ENCODE data around the gene TNFRSF12A. TPM values are rescaled to one million over a fixed set of nuclear protein-coding genes. Genes with fewer than 3 reads are reported as not detected.

Gene TNFRSF12A
- total and polyA plus RNA-seq, 10 of the 15 experiments (the other 5 are each of a cell fraction or from before 2014, with no cell fraction given), result 0.35 to 1.7 (median 1.2) TPM; not detected in 2

DNA sequence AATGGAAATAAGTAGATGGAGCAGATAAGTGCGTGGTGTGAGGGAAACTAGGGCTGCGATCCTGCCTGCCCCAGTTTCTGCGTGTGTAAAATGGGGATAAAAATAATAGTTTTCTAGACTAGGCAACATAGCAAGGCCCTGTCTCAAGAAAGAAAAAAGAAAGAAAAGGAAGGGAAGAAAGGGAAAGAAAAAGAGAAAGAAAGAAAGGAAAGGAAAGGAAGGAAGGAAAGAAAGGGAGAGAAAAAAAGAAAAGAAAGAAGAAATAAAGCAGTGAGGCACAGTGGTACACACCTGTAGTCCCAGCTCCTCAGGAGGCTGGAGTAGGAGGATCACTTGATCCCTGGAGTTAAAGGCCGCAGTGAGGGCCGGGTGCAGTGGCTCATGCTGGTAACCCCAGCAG lies 37.8 kb upstream of the TNFRSF12A start:
- DNase-seq (ENCODE audit: low read depth, low spot score), result no peak
- no peak overlapping the region for H2AFZ ChIP-seq (ENCODE audit: control insufficient read depth, low read depth, low read length)
- intact Hi-C loops (cut with micrococcal nuclease; ENCODE audit: unreplicated experiment), result loop anchor here (5.0 kb wide), 2 partner anchors 55 to 75 kb away; no protein-coding TSS in a partner anchor
- POLR2A ChIA-PET, result interaction anchor here (0.6 to 0.7 kb wide), 2 partner anchors 25 to 69 kb away, joined by 3 to 6 read pairs; no protein-coding TSS in a partner anchor
- in situ Hi-C loops (cut with MboI), result no loop called here
- H3K4me1 ChIP-seq (ENCODE audit: control insufficient read depth, insufficient read depth, low read length), result peaks cover 7% of the 10 kb centered on the region
- no peaks in the 10 kb centered on the region for H3K27me3 ChIP-seq (replicated peaks in 1 of 2; ENCODE audit: control insufficient read depth in 2 of 2, insufficient read depth in 2 of 2, low read length in 1 of 2)
- SMC1A ChIA-PET (ENCODE audit: uncharacterized antibody, unreplicated experiment), result interaction anchor here (1.0 to 1.5 kb wide), 2 partner anchors 36 to 46 kb away, joined by 3 to 5 read pairs; no protein-coding TSS in a partner anchor
- 74% methylated on average over 5 of the region's 5 CpGs for WGBS (ENCODE audit: insufficient coverage, insufficient replicate concordance, low lambda C conversion rate, missing lambda C conversion rate)
- RAD21 ChIA-PET (ENCODE audit: unreplicated experiment), result interaction anchor here (0.6 to 1.2 kb wide), 5 partner anchors 22 to 76 kb away, joined by 3 to 4 read pairs (median 3); partner anchors contain the start of gene TNFRSF12A
- no peak overlapping the region for H3K4me3 ChIP-seq
- CTCF ChIA-PET, result interaction anchor here (1.0 to 2.3 kb wide), 16 partner anchors 10 to 192 kb away, joined by 3 to 13 read pairs (median 5); partner anchors contain the start of genes FLYWCH2, KREMEN2 and PAQR4
- BruUV-seq (replicated peaks), result no TSS peak
- peaks cover 0 to 1% of the 10 kb centered on the region in 2 experiments; a peak in 1 of 4 replicates for H3K36me3 ChIP-seq (ENCODE audit: control insufficient read depth in 2 of 2, insufficient read depth in 2 of 2, low read length in 1 of 2)
- no peak overlapping the region for H3K27ac ChIP-seq (ENCODE audit: control insufficient read depth, insufficient read depth)
- FAIRE-seq, result no peak
- H3K9me3 ChIP-seq (replicated peaks; ENCODE audit: control insufficient read depth, insufficient read depth, low read length), result no peaks in the 10 kb centered on the region
- H3K9ac ChIP-seq (ENCODE audit: control insufficient read depth, insufficient read depth, low read length), result no peak overlapping the region
- peaks cover 11% of the 10 kb centered on the region for H3K79me2 ChIP-seq (ENCODE audit: control insufficient read depth, insufficient read depth, low read length)
- no peaks in the 10 kb centered on the region for H4K20me1 ChIP-seq (ENCODE audit: control insufficient read depth, insufficient read depth)
- no peak overlapping the region for H3K4me2 ChIP-seq (ENCODE audit: control insufficient read depth, insufficient read depth)
- ATAC-seq, result no peak
- TF ChIP-seq, protein P1, sequence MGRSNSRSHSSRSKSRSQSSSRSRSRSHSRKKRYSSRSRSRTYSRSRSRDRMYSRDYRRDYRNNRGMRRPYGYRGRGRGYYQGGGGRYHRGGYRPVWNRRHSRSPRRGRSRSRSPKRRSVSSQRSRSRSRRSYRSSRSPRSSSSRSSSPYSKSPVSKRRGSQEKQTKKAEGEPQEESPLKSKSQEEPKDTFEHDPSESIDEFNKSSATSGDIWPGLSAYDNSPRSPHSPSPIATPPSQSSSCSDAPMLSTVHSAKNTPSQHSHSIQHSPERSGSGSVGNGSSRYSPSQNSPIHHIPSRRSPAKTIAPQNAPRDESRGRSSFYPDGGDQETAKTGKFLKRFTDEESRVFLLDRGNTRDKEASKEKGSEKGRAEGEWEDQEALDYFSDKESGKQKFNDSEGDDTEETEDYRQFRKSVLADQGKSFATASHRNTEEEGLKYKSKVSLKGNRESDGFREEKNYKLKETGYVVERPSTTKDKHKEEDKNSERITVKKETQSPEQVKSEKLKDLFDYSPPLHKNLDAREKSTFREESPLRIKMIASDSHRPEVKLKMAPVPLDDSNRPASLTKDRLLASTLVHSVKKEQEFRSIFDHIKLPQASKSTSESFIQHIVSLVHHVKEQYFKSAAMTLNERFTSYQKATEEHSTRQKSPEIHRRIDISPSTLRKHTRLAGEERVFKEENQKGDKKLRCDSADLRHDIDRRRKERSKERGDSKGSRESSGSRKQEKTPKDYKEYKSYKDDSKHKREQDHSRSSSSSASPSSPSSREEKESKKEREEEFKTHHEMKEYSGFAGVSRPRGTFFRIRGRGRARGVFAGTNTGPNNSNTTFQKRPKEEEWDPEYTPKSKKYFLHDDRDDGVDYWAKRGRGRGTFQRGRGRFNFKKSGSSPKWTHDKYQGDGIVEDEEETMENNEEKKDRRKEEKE (IDR thresholded peaks at IDR 0.05), result no peak
- TF ChIP-seq SUPT20H (IDR thresholded peaks at IDR 0.05; ENCODE audit: borderline replicate concordance, control insufficient read depth, low read depth, low read length) (no peak), SP1 (IDR thresholded peaks at IDR 0.05; ENCODE audit: low read depth, low read length) (no peak), SPI1 (IDR thresholded peaks at IDR 0.05; ENCODE audit: borderline replicate concordance, insufficient read depth, low read depth, low read length) (no peak), CBX5 (IDR thresholded peaks at IDR 0.05; ENCODE audit: low read depth) (no peak), POU2F2 (IDR thresholded peaks at IDR 0.05; ENCODE audit: borderline replicate concordance, low read depth, low read length) (no peak), RFX5 (IDR thresholded peaks at IDR 0.05; ENCODE audit: low read depth, low read length) (no peak), SMAD5 (IDR thresholded peaks at IDR 0.05; ENCODE audit: low read depth) (no peak), NFIC (IDR thresholded peaks at IDR 0.05; ENCODE audit: low read depth, low read length) (no peak), ZNF274 (IDR thresholded peaks at IDR 0.05; ENCODE audit: insufficient read depth, insufficient read length) (no peak), STAT3 (IDR thresholded peaks at IDR 0.05; ENCODE audit: low read depth, low read length) (no peak)
- TF ChIP-seq, protein P2, sequence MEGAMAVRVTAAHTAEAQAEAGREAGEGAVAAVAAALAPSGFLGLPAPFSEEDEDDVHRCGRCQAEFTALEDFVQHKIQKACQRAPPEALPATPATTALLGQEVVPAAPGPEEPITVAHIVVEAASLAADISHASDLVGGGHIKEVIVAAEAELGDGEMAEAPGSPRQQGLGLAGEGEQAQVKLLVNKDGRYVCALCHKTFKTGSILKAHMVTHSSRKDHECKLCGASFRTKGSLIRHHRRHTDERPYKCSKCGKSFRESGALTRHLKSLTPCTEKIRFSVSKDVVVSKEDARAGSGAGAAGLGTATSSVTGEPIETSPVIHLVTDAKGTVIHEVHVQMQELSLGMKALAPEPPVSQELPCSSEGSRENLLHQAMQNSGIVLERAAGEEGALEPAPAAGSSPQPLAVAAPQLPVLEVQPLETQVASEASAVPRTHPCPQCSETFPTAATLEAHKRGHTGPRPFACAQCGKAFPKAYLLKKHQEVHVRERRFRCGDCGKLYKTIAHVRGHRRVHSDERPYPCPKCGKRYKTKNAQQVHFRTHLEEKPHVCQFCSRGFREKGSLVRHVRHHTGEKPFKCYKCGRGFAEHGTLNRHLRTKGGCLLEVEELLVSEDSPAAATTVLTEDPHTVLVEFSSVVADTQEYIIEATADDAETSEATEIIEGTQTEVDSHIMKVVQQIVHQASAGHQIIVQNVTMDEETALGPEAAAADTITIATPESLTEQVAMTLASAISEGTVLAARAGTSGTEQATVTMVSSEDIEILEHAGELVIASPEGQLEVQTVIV (IDR thresholded peaks at IDR 0.05; ENCODE audit: borderline replicate concordance, partially characterized antibody), result no peak
- TF ChIP-seq, protein P3, sequence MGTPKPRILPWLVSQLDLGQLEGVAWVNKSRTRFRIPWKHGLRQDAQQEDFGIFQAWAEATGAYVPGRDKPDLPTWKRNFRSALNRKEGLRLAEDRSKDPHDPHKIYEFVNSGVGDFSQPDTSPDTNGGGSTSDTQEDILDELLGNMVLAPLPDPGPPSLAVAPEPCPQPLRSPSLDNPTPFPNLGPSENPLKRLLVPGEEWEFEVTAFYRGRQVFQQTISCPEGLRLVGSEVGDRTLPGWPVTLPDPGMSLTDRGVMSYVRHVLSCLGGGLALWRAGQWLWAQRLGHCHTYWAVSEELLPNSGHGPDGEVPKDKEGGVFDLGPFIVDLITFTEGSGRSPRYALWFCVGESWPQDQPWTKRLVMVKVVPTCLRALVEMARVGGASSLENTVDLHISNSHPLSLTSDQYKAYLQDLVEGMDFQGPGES (IDR thresholded peaks at IDR 0.05), result no peak
